BJ (cell line): ENCODE results near the gene MTHFD1. TPM values are rescaled to one million over a fixed set of nuclear protein-coding genes. Genes with fewer than 3 reads are reported as not detected.

Source experiments
- CTCF ChIA-PET: fragments of 350-600 bp; formaldehyde crosslinking; extraction: SDS; loops from one replicate; lab custom pipeline; 2021; ENCODE audit warnings: antibody characterized with exemption, inconsistent platforms; lab: Yijun Ruan, JAX
- POLR2A ChIA-PET: fragments of 300-600 bp; sonication (Branson Sonifier 250); formaldehyde crosslinking; extraction: SDS; loops from one replicate; lab custom pipeline; 2021; ENCODE audit warnings: antibody characterized with exemption; lab: Charles Lee
- DNase-seq: peaks from one replicate; pipeline ENCODE4 v3.0.0-alpha.2; 2011; ENCODE audit warnings: low read depth
- H3K27me3 ChIP-seq: 2 replicates; pipeline ENCODE4 v1.6.0; 2011; ENCODE audit warnings: low read length; ENCODE audit not compliant: control insufficient read depth, insufficient read depth
- H3K36me3 ChIP-seq: 2 replicates; pipeline ENCODE4 v1.5.1; 2011; ENCODE audit warnings: low read length; ENCODE audit not compliant: control insufficient read depth, insufficient read depth
- H3K4me3 ChIP-seq: 2 replicates; pipeline ENCODE4 v1.5.1; 2011; ENCODE audit warnings: low read depth, mild to moderate bottlenecking, control low read depth, low read length
- CTCF ChIP-seq: IDR thresholded peaks from 2 replicates; pipeline ENCODE4 v1.5.1; 2011; ENCODE audit warnings: low read depth, mild to moderate bottlenecking, control low read depth, inconsistent platforms, low read length, moderate library complexity; ENCODE audit not compliant: insufficient read depth
- polyA plus RNA-seq: library from polyadenylated mRNA; depleted of rRNA; stranded (reverse); fragments of >200 nt; gene quantifications from 2 replicates; pipeline ENCODE4 v1.2.3, GENCODE V29; 2011

Gene MTHFD1
- polyA plus RNA-seq, 1 experiment = 30.9 TPM

GRCh38 chr14:64465191-64465822 is 77.2 kb downstream of the MTHFD1 start, which contains the start of gene AKAP5:
Gene AKAP5 (plus strand): TSS chr14:64465499. CDS start chr14:64468395, 2,896 bp downstream.
- no peak for TF ChIP-seq CTCF
- Histone ChIP-seq H3K4me3 (peak within 1 kb of the TSS; percentile 74), H3K27me3 (no peaks in the 10 kb centered on the region), H3K36me3 (no peaks in the 10 kb centered on the region; the same call in 1 of the 2 replicates)
- ChIA-PET POLR2A (no interaction called here), CTCF (interaction anchor here (0.6 to 2.4 kb wide), 8 partner anchors 13 to 127 kb away, joined by 3 to 9 read pairs (median 5); no protein-coding TSS in a partner anchor)
- DNase-seq = no peak

DNA sequence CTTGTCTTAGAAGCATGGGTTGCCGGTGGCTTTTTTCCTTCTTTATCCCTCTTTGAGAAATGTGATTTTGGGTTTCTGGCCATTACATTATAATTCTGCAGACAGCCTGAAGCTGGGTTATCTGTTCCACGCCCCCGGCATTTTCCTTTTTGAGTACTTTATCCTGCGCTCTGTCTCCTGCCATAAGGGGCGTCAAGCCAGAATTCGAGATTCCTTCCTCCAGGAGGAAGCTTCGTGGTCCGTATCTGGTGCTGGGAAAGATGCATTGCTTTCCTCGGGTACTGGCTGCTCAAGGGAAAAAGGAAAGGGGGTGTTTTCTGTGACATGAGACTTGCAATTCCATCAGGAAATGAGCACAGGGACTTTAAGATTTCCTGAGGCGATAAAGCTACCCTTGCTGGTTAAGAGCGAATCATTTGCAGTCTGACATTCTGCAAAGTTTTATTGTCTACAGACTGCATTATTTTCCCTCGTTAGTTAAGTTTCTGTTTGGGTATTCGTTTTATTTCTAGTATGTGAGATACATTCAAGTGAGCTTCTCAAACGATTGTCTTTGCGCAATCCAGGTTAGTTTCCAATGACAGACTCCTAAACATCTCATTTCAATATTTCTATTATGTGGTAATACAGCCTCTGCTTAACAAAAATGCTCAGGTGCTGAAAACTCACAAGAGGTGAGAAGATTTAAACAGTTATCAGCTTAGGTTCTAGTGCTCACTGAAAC is 77.8 kb downstream of the MTHFD1 start:
- no peaks in the 10 kb centered on the region; the same call in 1 of the 2 replicates for H3K36me3 ChIP-seq
- POLR2A ChIA-PET = no interaction called here
- peak overlapping the region; percentile 74 for H3K4me3 ChIP-seq
- H3K27me3 ChIP-seq = no peaks in the 10 kb centered on the region
- DNase-seq = no peak
- TF ChIP-seq CTCF = peak; percentile 56
- CTCF ChIA-PET = interaction anchor here (1.0 to 2.4 kb wide), 7 partner anchors 12 to 171 kb away, joined by 3 to 9 read pairs (median 6); no protein-coding TSS in a partner anchor

- no peak for DNase-seq
- Histone ChIP-seq H3K4me3 (no peak overlapping the region), H3K27me3 (no peaks in the 10 kb centered on the region), H3K36me3 (no peaks in the 10 kb centered on the region)
- POLR2A ChIA-PET = no interaction called here
- CTCF ChIA-PET = interaction anchor here (0.6 to 2.4 kb wide), 5 partner anchors 11 to 129 kb away, joined by 3 to 9 read pairs (median 4); no protein-coding TSS in a partner anchor
- TF ChIP-seq CTCF = no peak
Observed at GRCh38 chr14:64467101-64467500, 78.9 kb downstream of the MTHFD1 start.

DNA sequence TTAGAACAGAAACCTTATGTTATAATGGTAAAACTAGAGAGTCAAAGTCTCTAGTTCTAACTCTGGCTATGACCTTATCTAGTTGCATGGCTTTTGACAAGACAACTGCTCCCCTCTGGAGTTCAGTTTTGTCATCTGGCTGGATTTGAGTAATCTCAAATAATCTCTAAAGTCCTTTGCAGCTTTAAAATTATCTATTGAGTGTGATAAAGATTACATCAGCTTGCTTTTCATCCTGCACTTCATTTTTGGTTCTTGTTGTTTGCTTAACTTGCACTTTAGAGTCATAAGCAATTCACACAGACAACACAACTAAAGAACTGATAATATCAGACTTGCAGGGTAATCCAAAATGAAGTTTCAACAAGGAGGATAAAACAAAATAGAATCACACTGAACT is 79.4 kb downstream of the MTHFD1 start:
- H3K27me3 ChIP-seq = no peaks in the 10 kb centered on the region
- no peak for DNase-seq
- ChIA-PET CTCF (interaction anchor here (0.6 to 2.4 kb wide), 4 partner anchors 11 to 130 kb away, joined by 3 to 7 read pairs (median 4); no protein-coding TSS in a partner anchor), POLR2A (no interaction called here)
- no peak for TF ChIP-seq CTCF
- no peak overlapping the region for H3K4me3 ChIP-seq
- H3K36me3 ChIP-seq = no peaks in the 10 kb centered on the region

DNA sequence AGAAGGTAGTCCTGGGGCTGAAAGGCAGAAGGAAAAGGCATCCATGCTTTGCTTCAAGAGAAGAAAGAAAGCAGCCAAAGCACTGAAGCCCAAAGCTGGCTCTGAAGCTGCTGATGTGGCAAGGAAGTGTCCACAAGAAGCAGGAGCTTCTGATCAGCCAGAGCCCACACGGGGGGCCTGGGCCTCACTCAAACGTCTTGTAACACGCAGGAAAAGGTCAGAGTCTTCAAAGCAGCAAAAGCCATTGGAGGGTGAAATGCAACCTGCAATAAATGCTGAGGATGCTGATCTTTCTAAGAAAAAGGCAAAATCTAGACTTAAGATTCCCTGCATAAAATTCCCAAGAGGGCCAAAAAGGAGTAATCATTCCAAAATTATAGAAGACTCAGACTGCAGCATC is 80.3 kb downstream of the MTHFD1 start:
- ChIA-PET POLR2A (no interaction called here), CTCF (interaction anchor here (0.6 to 1.4 kb wide), 6 partner anchors 11 to 124 kb away, joined by 3 to 7 read pairs (median 3); no protein-coding TSS in a partner anchor)
- Histone ChIP-seq H3K36me3 (no peaks in the 10 kb centered on the region), H3K27me3 (no peaks in the 10 kb centered on the region), H3K4me3 (no peak overlapping the region)
- DNase-seq = no peak
- no peak for TF ChIP-seq CTCF
